OCI-LY1 (cell line): ENCODE data around the gene MACROD2.

Experiments
- EZH2 ChIP-seq: fragments of 200-600 bp; sonication (generic), shearing (Covaris generic); IDR thresholded peaks from 2 replicates; pipeline ENCODE4 v1.8.0; 2017; ENCODE audit warnings: borderline replicate concordance, mixed run types, mild to moderate bottlenecking, antibody characterized with exemption, low read length, moderate library complexity, mixed read lengths
- TF ChIP-seq, protein P1 (sequence below): fragments of 200-600 bp; sonication (generic), shearing (Covaris generic); IDR thresholded peaks from 2 replicates; pipeline ENCODE4 v1.5.1; 2017; ENCODE audit warnings: mild to moderate bottlenecking, antibody characterized with exemption, low read length, moderate library complexity, mixed read lengths

DNA sequence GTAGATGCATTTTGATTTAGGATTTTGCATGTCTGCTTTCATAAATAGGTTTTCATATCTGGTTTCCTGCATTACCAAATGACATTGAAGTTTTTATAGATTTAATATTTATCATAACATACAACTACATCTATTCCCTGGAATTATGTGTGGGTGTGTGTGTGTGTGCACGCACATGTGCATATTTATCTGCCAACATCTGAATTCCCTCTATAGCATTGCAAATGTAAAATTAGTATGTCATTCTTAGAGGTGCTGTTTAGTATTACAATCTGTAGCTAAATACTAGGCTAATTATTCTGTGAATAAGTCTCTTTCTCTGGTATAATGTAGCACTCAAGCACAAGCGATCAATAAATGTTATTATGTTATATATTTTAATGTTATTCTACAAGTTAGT, 820.0 kb downstream of the MACROD2 start:
- TF ChIP-seq, protein P1, sequence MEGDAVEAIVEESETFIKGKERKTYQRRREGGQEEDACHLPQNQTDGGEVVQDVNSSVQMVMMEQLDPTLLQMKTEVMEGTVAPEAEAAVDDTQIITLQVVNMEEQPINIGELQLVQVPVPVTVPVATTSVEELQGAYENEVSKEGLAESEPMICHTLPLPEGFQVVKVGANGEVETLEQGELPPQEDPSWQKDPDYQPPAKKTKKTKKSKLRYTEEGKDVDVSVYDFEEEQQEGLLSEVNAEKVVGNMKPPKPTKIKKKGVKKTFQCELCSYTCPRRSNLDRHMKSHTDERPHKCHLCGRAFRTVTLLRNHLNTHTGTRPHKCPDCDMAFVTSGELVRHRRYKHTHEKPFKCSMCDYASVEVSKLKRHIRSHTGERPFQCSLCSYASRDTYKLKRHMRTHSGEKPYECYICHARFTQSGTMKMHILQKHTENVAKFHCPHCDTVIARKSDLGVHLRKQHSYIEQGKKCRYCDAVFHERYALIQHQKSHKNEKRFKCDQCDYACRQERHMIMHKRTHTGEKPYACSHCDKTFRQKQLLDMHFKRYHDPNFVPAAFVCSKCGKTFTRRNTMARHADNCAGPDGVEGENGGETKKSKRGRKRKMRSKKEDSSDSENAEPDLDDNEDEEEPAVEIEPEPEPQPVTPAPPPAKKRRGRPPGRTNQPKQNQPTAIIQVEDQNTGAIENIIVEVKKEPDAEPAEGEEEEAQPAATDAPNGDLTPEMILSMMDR, result no peak
- TF ChIP-seq EZH2, result no peak
